Activated CD4-positive, alpha-beta T cell treated with anti-CD3 and anti-CD28 coated beads, Interleukin-2, Interleukin-4, amounts not matched to agents 100 ng/mL and 50 ng/mL, durations not matched to agents 16 hours and 8 hours (primary cell): ENCODE results near the gene EPHA10.

Source experiments
- DNase-seq: peaks from one replicate; pipeline ENCODE4 v3.0.0-alpha.2; 2020; ENCODE audit warnings: low spot score

Gene EPHA10

DNA sequence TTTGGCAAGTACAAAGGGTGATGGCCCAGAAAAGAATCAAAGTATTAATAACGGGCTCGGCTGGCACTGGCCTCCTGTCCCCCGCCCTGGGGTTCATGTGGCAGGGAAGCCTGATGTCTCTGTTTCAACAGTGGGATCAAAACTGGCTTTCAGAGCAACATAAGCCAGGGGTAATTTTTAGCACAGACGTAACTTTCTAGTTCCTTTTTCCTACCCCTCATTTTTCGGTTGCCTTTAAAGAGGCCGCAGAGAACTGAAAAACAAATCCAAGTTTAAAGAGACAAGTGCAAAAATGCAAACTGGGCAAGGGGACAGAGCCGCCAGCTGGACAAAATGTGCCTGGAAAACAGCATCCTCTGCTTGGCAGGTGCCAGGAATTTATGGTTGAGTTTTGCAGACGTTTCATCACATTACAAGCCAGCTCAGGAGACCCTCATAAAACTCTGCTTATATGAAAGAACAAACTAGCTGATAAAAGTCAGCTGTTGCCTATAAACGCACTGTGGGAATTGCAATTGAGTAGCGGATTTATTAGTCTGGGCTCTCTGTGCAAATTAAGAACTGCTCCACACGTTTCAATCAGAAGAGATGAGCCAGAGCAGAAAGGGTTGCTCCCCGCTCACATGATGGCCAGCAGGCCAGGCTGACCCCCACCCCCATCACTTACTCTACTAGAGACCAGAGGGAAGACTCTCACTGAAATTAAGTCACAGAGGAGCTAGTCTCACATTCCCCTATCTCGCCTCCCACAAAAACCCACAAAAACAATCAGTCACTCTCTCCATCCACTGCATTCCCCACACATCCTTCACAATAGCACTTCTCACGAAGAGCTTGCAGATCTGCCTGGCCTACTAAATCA, 88.4 kb downstream of the EPHA10 start:
- DNase-seq: no peak

DNA sequence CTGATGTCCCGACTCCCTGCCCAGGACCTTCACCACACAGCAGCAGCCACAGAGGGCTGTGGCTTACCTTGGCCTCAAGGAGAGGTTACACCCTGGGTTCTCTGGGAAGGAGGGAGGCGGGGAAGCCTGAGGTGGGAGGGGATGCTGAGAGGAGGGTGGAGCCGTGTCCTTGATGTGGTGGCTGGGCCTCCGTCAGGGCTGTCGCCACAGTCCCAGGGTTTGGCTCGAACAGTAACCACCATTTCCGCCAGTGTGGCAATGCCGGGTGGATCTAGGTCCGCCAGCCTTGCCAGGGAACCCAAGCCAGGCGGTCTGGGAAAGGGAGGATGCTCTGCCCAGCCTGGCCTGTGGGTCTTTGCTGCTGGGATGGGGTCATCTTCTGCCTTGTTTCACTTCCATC, 91.0 kb downstream of the EPHA10 start:
- DNase-seq: no peak

DNA sequence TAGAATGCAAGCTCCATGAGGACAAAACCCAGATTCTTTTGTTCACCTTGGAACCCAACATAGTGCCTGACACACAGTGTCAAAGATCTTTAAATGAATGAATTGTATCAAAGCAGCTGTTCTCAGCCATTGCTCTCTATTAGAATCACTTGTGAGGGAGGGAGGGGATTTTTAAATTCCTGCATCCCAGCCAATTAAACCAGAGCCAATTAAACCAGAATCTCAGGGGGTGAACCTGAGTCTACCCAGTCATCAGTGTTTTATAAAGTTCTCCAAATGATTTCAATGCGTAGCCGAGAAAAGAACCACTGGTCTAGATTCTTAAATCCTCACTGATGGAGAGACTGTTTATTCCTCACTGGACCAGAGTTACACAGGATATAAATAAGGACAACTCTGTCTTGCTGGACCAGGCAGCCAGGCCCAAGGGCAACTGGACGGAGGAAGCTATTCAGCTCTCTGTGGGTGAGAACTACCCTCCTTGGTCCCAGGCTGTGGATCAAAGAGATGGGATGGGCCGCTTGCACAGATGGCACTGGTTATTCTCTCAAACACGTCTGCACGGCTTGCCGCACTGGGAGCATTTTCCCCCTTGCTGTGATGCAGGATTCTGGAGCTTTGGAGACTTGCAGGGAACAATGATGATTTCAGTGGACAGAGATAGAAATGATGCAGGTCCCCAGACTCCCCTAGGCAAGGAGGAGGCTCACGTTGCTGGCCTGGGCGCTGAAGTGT, 92.6 kb downstream of the EPHA10 start:
- no peak for DNase-seq

DNA sequence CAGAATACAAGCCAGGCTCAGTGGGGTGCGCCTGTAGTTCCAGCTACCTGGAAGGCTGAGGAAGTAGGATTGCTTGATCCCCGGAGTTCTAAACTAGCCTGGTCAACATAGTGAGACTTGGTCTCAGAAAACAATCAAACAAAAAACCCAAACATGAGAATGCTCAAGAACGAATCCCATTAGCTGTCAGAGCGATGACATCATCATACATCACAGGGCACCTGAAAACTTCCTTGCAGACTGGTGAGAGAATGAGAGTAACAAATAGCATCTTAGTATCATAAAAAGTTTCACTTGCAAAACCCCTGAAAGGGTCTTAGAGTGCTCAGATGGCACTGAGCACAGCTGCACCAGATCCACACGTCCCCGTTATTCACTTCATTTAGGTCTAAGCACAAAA, 93.7 kb downstream of the EPHA10 start:
- DNase-seq: no peak

DNA sequence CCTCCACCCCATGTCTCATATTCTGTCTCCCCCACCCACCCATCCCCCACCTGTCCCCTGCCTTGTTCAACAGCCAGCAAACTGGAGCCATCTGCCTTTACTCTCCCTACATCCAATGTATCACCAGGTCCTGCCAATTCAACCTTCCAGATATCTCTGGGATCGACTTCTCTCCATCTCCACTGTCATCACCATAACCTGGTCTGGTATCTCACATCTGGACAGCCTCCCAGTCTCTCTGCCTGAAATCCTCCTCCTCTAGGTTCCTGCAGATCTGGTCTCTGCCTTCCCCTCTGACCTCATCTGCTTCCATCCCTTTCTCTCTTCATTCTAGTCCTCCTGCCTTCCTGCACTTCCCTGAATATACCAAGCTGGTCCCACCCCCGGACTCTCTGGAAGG, 94.8 kb downstream of the EPHA10 start:
- DNase-seq: no peak

DNA sequence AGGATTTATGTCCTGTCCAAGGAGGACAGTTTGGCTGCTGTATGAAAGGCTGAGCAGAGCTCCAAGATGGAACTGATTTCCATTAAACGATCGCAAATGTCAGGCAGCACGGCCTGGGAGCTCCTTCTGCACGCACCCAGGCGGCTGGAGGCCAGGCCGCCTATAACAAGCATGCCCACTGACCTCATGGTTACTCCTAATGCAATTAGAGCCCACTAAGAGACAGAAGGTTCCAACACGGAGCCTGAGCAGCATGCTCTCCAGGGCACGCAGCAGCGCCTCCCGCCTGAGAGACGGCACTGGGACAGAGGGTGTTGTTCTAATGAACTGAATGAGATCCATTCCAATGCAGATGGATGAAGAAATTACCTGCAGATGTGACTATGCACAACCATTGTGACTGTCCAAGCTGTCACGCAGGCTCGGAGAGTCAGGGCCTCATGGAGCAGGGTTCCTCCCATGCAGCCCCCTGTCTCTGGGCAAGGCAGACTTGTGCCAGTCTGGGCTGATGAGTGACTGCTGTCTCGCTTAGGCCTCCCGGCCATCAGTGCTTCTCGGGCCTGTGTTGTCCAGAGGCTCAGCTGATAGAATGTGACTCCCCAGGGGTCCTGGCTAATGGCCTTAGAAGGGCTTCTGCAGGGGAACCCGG, 97.8 kb downstream of the EPHA10 start:
- no peak for DNase-seq

DNA sequence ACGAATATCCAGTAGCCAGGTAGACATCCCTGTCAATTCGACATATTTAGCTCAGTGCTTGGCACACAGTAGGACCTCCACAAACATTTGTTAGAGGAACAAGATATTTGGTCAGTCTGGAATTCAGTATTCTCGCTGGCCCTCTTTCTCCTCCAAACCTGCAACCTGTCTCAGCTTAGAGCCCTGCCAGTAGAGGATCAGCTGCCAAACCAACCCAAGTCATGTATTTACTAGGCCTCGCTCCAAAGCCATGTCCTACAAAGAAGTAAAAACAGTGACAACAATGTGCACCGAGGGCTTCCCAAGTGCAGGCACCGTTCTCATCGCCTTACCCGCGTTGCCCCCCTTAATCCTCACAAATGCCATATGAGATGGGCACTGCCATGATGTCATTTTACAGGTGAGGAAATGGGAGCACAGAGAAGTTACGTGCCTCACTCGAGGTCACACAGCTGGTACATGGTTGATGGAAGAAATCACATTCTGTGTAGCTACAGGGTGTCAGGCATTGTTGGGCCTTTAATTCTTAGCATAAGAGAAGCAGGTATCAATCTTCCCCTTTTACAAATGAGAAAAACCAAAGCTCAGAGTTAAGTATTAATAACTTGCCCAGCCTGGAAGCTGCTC, 98.6 kb downstream of the EPHA10 start:
- DNase-seq: no peak
